ENCODE measurements around the gene PHF21B.

PHF21B gene

GRCh38 chr22:44845191-44845590, 164.6 kb downstream of the PHF21B start:
- Histone ChIP-seq H3K27ac (no peak overlapping the region), H3K4me1 (peaks cover 9 to 26% (median 18%) of the 10 kb centered on the region in 10 experiments), H3K4me2 (no peak overlapping the region), H3K27me3 (no peaks in the 10 kb centered on the region), H3K4me3 (no peak overlapping the region), H4K20me1 (no peaks in the 10 kb centered on the region), H3K9me3 (replicated peaks in 1 of 11) (peaks cover 16 to 23% (median 19%) of the 10 kb centered on the region in 11 experiments), H3K9ac (no peak overlapping the region), H3K36me3 (peaks cover 0 to 10% (median 0%) of the 10 kb centered on the region in 11 experiments; a peak in 2 of 22 replicates)
- TF ChIP-seq Cebpa-rat (IDR thresholded peaks at IDR 0.05), result no peak

- Histone ChIP-seq H3K4me2 (peak overlapping the region in 3 of 11 experiments; percentile 77 to 87 (median 87); a peak in 4 of 22 replicates), H3K27me3 (peaks cover 0 to 6% (median 0%) of the 10 kb centered on the region in 11 experiments; a peak in 2 of 22 replicates), H3K9ac (no peak overlapping the region), H3K4me3 (no peak overlapping the region), H3K36me3 (peaks cover 0 to 10% (median 0%) of the 10 kb centered on the region in 11 experiments; a peak in 2 of 22 replicates), H4K20me1 (0 out of 22 replicates have a peak, but pooled peaks cover 0 to under 1% (median 0%) of the 10 kb centered on the region in 11 experiments), H3K9me3 (replicated peaks in 1 of 11) (peaks cover 16 to 23% (median 19%) of the 10 kb centered on the region in 11 experiments), H3K4me1 (peaks cover 10 to 54% (median 46%) of the 10 kb centered on the region in 10 experiments), H3K27ac (no peak overlapping the region)
- no peak for TF ChIP-seq Cebpa-rat (IDR thresholded peaks at IDR 0.05)
Measured at GRCh38 chr22:44842417-44842816, 167.4 kb downstream of the PHF21B start.

- H3K36me3 ChIP-seq, result peaks cover 0 to 10% (median 0%) of the 10 kb centered on the region in 11 experiments; a peak in 2 of 22 replicates
- 0 out of 22 replicates have a peak, but pooled peaks cover 0 to 6% (median 0%) of the 10 kb centered on the region in 11 experiments for H4K20me1 ChIP-seq
- no peak for TF ChIP-seq Cebpa-rat (IDR thresholded peaks at IDR 0.05)
- H3K4me3 ChIP-seq, result peak overlapping the region in 1 of 10 experiments; percentile 13; a peak in 2 of 20 replicates
- peak overlapping the region in 6 of 11 experiments; percentile 21 to 49 (median 38); a peak in 7 of 22 replicates for H3K9ac ChIP-seq
- peaks cover 19 to 31% (median 26%) of the 10 kb centered on the region in 11 experiments for H3K9me3 ChIP-seq (replicated peaks in 1 of 11)
- H3K27ac ChIP-seq, result peak overlapping the region in 9 of 11 experiments; percentile 13 to 52 (median 34); a peak in 9 of 22 replicates
- H3K4me2 ChIP-seq, result peak overlapping the region; percentile 21 to 92 (median 74)
- peaks cover 10 to 66% (median 54%) of the 10 kb centered on the region in 10 experiments for H3K4me1 ChIP-seq
- H3K27me3 ChIP-seq, result peaks cover 0 to 10% (median 0%) of the 10 kb centered on the region in 11 experiments; a peak in 2 of 22 replicates
Measured at GRCh38 chr22:44840611-44841322, 169.0 kb downstream of the PHF21B start.

- Histone ChIP-seq H3K27ac (peak overlapping the region in 1 of 11 experiments; percentile 44; a peak in 1 of 22 replicates), H3K36me3 (peaks cover 0 to 8% (median 0%) of the 10 kb centered on the region in 11 experiments; a peak in 4 of 22 replicates), H3K9ac (peak overlapping the region in 1 of 11 experiments; percentile 36; a peak in 1 of 22 replicates), H4K20me1 (0 out of 22 replicates have a peak, but pooled peaks cover 0 to 6% (median 0%) of the 10 kb centered on the region in 11 experiments), H3K27me3 (peaks cover 0 to 10% (median 0%) of the 10 kb centered on the region in 11 experiments; a peak in 2 of 22 replicates), H3K4me2 (peak overlapping the region in 10 of 11 experiments; percentile 56 to 92 (median 76); a peak in 19 of 22 replicates), H3K4me3 (no peak overlapping the region), H3K4me1 (peaks cover 10 to 66% (median 54%) of the 10 kb centered on the region in 10 experiments), H3K9me3 (replicated peaks in 1 of 11) (peaks cover 23 to 33% (median 28%) of the 10 kb centered on the region in 11 experiments)
- no peak for TF ChIP-seq Cebpa-rat (IDR thresholded peaks at IDR 0.05)
Measured at GRCh38 chr22:44839721-44840120, 170.1 kb downstream of the PHF21B start.

GRCh38 chr22:44839061-44839460, 170.7 kb downstream of the PHF21B start:
- Histone ChIP-seq H3K27me3 (peaks cover 0 to 10% (median 0%) of the 10 kb centered on the region in 11 experiments; a peak in 2 of 22 replicates), H4K20me1 (0 out of 22 replicates have a peak, but pooled peaks cover 0 to 6% (median 0%) of the 10 kb centered on the region in 11 experiments), H3K4me2 (peak overlapping the region in 9 of 11 experiments; percentile 64 to 92 (median 77); a peak in 17 of 22 replicates), H3K9me3 (replicated peaks in 1 of 11) (peaks cover 23 to 33% (median 27%) of the 10 kb centered on the region in 11 experiments), H3K27ac (no peak overlapping the region), H3K9ac (no peak overlapping the region), H3K36me3 (peaks cover 0 to 8% (median 0%) of the 10 kb centered on the region in 11 experiments; a peak in 3 of 22 replicates), H3K4me3 (no peak overlapping the region), H3K4me1 (peaks cover 10 to 66% (median 54%) of the 10 kb centered on the region in 10 experiments)
- no peak for TF ChIP-seq Cebpa-rat (IDR thresholded peaks at IDR 0.05)

- no peak overlapping the region for H3K9ac ChIP-seq
- 0 out of 22 replicates have a peak, but pooled peaks cover 0 to 6% (median 0%) of the 10 kb centered on the region in 11 experiments for H4K20me1 ChIP-seq
- peak overlapping the region in 9 of 11 experiments; percentile 48 to 92 (median 74); a peak in 17 of 22 replicates for H3K4me2 ChIP-seq
- H3K4me1 ChIP-seq, result peaks cover 10 to 66% (median 54%) of the 10 kb centered on the region in 10 experiments
- H3K27me3 ChIP-seq, result peaks cover 0 to 10% (median 0%) of the 10 kb centered on the region in 11 experiments; a peak in 2 of 22 replicates
- H3K36me3 ChIP-seq, result peaks cover 0 to 8% (median 0%) of the 10 kb centered on the region in 11 experiments; a peak in 3 of 22 replicates
- peaks cover 23 to 33% (median 28%) of the 10 kb centered on the region in 11 experiments for H3K9me3 ChIP-seq (replicated peaks in 1 of 11)
- H3K27ac ChIP-seq, result no peak overlapping the region
- no peak overlapping the region for H3K4me3 ChIP-seq
- TF ChIP-seq Cebpa-rat (IDR thresholded peaks at IDR 0.05), result no peak
Measured at GRCh38 chr22:44838316-44839016, 171.3 kb downstream of the PHF21B start.

GRCh38 chr22:44837481-44837880, 172.3 kb downstream of the PHF21B start:
- H3K4me2 ChIP-seq, result peak overlapping the region in 10 of 11 experiments; percentile 11 to 92 (median 74); a peak in 18 of 22 replicates

GRCh38 chr22:44834065-44834464, 175.7 kb downstream of the PHF21B start:
- Histone ChIP-seq H4K20me1 (0 out of 22 replicates have a peak, but pooled peaks cover 0 to 6% (median 0%) of the 10 kb centered on the region in 11 experiments), H3K9me3 (replicated peaks in 1 of 11) (peaks cover 35 to 52% (median 46%) of the 10 kb centered on the region in 11 experiments), H3K4me1 (peaks cover 0 to 28% (median 24%) of the 10 kb centered on the region in 10 experiments; a peak in 18 of 20 replicates), H3K36me3 (peaks cover 0 to 8% (median 0%) of the 10 kb centered on the region in 11 experiments; a peak in 3 of 22 replicates), H3K27ac (no peak overlapping the region), H3K4me3 (no peak overlapping the region), H3K9ac (no peak overlapping the region), H3K27me3 (peaks cover 0 to 7% (median 0%) of the 10 kb centered on the region in 11 experiments; a peak in 2 of 22 replicates), H3K4me2 (no peak overlapping the region)
- no peak for TF ChIP-seq Cebpa-rat (IDR thresholded peaks at IDR 0.05)

More at GRCh38 chr22:44837481-44837880, 172.3 kb downstream of the PHF21B start:
- H4K20me1 ChIP-seq, result 0 out of 22 replicates have a peak, but pooled peaks cover 0 to 6% (median 0%) of the 10 kb centered on the region in 11 experiments
- peaks cover 0 to 10% (median 0%) of the 10 kb centered on the region in 11 experiments; a peak in 2 of 22 replicates for H3K27me3 ChIP-seq
- no peak for TF ChIP-seq Cebpa-rat (IDR thresholded peaks at IDR 0.05)
- no peak overlapping the region for H3K27ac ChIP-seq
- peaks cover 0 to 8% (median 0%) of the 10 kb centered on the region in 11 experiments; a peak in 3 of 22 replicates for H3K36me3 ChIP-seq
- H3K9me3 ChIP-seq (replicated peaks in 1 of 11), result peaks cover 30 to 42% (median 37%) of the 10 kb centered on the region in 11 experiments
- H3K4me1 ChIP-seq, result peaks cover 10 to 62% (median 54%) of the 10 kb centered on the region in 10 experiments
- peak overlapping the region in 2 of 11 experiments; percentile 6 to 33; a peak in 1 of 22 replicates for H3K9ac ChIP-seq
- no peak overlapping the region for H3K4me3 ChIP-seq
